Measurements from ENCODE around the gene JDP2.

GRCh38 chr14:75456997-75457335 is 29.1 kb downstream of the JDP2 start:
- TF ChIP-seq SUZ12 (IDR thresholded peaks at IDR 0.05) (no peak), SP1 (IDR thresholded peaks at IDR 0.05) (no peak), FOXM1 (IDR thresholded peaks at IDR 0.05; ENCODE audit: borderline replicate concordance) (no peak), FOXK2 (IDR thresholded peaks at IDR 0.05) (no peak)

All from HEK293T (cell line).